ENCODE data around the gene ZFAND3.

GRCh38 chr6:38169977-38170526 lies 350.5 kb downstream of the ZFAND3 start:
- TF ChIP-seq, protein P1, sequence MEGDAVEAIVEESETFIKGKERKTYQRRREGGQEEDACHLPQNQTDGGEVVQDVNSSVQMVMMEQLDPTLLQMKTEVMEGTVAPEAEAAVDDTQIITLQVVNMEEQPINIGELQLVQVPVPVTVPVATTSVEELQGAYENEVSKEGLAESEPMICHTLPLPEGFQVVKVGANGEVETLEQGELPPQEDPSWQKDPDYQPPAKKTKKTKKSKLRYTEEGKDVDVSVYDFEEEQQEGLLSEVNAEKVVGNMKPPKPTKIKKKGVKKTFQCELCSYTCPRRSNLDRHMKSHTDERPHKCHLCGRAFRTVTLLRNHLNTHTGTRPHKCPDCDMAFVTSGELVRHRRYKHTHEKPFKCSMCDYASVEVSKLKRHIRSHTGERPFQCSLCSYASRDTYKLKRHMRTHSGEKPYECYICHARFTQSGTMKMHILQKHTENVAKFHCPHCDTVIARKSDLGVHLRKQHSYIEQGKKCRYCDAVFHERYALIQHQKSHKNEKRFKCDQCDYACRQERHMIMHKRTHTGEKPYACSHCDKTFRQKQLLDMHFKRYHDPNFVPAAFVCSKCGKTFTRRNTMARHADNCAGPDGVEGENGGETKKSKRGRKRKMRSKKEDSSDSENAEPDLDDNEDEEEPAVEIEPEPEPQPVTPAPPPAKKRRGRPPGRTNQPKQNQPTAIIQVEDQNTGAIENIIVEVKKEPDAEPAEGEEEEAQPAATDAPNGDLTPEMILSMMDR (IDR thresholded peaks at IDR 0.05): no peak
- TF ChIP-seq POLR2A (IDR thresholded peaks at IDR 0.05): no peak

Measured in adrenal gland (tissue), 5 donors.